Stromal cell of bone marrow (primary cell): Measurements from ENCODE around the gene SNX21.
A peak's percentile ranks its signal among the peaks of the same experiment; 100 is the strongest.

Source experiments
- DNase-seq: peaks from one replicate; pipeline ENCODE4 v3.0.0-alpha.2; 2012; ENCODE audit warnings: low read depth

Gene SNX21

DNA sequence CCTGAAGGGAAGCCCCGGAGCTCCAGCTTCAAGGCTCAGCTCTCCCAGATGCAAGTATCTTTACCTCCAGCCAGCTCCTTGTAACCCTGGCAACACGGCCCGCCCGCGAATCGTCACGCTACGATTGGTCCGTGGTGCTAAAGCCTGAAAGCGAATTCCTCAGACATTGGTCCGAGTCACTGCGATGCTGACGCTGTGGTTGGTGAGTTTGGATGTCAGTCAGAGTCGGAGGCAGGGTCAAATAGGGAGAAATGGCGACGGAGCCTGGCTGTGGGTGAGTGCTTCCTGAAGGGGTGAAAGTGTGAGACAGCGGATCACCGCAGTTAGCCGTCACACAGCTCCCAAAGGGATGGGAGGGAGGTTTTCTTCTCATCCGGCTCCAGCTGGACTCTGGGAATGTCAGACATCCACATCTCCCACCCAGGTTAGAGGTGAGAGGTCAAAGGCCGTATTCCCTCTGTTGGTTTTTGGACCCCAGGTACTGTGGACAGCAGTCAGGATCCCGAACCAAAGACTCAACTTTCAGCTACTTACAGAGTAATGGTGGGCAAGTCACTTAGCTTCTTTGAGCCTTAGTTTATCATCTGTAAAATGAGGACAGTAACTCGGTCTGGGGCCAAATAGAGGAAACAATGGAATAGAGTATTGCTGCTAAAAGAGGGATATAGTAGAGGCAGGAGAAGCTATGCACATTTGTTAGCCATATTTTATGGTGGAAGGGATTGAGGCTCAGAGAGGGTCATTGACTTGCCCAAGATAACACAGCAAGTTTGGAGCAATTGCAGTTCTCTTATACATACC lies 47.6 kb downstream of the SNX21 start, which contains the start of gene ZSWIM1:
ZSWIM1 (plus strand) TSS at position 240 of the 801 bp plus-strand sequence. CDS start 1,366 bp downstream, outside the sequence.
- peak; percentile 99 for DNase-seq

DNA sequence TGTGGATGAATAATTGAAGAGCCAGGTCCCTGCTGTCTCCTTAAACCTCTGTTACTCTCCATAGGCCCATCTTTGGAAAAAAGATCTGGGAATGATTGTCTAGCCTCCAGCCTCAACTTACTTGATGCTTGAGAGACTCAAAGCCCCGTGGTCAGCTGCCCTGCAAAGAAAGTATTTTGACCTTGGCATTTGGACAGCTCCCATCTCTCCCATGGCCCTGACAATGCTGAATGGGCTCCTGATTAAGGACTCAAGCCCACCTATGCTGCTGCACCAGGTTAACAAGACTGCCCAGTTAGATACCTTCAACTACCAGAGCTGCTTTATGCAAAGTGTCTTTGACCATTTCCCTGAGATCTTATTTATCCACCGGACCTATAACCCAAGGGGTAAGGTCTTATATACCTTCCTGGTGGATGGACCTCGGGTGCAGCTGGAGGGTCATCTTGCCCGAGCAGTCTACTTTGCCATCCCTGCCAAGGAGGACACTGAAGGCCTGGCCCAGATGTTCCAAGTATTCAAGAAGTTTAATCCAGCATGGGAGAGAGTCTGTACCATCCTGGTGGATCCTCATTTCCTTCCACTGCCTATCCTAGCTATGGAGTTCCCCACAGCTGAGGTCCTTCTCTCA lies 49.0 kb downstream of the SNX21 start:
- DNase-seq = no peak

GRCh38 chr20:45883100-45883469 lies 49.5 kb downstream of the SNX21 start:
- DNase-seq = no peak

GRCh38 chr20:45886590-45887345 lies 53.2 kb downstream of the SNX21 start:
- DNase-seq = no peak

- DNase-seq = no peak
Observed at GRCh38 chr20:45887346-45887715, 53.7 kb downstream of the SNX21 start, which contains the start of gene SPATA25. Gene SPATA25, minus strand, starts transcription at chr20:45887622. Its CDS starts 32 bp downstream, at chr20:45887590.

- no peak for DNase-seq
Observed at GRCh38 chr20:45888681-45889080, 55.1 kb downstream of the SNX21 start.

DNA sequence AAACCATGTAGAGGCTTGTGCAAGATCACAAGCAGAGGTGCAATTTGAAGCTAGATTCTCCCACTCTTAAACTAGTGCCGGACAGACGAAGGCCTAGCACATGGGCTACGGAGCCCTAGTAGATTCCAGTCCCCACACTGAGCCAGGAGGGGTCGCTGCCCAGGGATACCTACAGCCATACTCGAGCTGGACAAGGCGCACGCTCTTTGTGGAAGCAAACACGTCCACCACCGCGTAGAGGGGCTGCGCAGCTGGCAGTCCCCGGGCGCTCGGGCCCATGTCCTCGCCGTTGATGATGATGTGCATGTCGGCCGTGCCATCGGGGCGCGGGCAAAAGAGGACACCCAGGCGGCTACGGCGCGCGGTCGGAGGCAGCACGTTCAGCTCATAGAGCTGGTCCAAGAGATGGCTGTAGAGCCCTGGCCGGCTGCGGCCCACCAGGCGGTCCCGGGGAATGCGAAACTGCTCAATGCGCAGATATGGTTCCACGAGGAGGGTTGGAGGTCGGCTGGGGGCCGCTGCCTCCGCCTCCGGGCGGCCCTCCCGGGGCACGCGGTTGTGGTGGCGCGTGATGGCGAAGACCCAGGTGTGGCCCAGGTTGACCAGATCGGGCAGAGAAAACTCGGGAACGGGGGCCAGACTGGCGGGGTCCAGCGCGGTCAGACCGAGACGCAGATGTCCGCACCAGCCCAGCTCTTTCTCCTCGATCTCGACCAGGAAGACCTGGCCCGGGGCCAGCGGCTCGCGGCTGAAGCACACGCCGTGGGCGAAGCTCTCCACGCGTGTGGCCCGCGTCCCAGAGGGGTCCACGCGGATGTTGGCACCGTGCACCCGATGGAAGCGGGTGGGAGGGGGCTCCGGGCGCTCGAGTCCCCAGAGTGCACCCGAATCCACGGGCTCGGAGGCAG lies 56.7 kb downstream of the SNX21 start:
- peak; percentile 60 for DNase-seq

- DNase-seq = peak; percentile 84
Observed at GRCh38 chr20:45890985-45891983, 57.7 kb downstream of the SNX21 start, which contains the start of the genes CTSA and NEURL2. Gene CTSA, plus strand, starts transcription at chr20:45891335. Its CDS starts 234 bp downstream, at chr20:45891569. Gene NEURL2, minus strand, starts transcription at chr20:45891208. Its CDS starts 217 bp downstream, at chr20:45890991.

- DNase-seq = no peak
Observed at GRCh38 chr20:45892049-45892825, 58.6 kb downstream of the SNX21 start.
